A549 (cell line): ENCODE data around the gene COIL.

Experiments
- CHD2 ChIP-seq: fragments of 150-350 bp; IDR thresholded peaks from 2 replicates; pipeline ENCODE4 v1.6.1; 2014; ENCODE audit warnings: low read length; ENCODE audit not compliant: partially characterized antibody
- EP300 ChIP-seq, 2 experiments: fragments of >200 bp; sonication (Bioruptor Twin); formaldehyde crosslinking; IDR thresholded peaks; 2 replicates in 1 of 2; 3 replicates in 1 of 2; pipeline ENCODE4 v1.6.1; 2016 to 2017
- HDAC2 ChIP-seq: fragments of 200-600 bp; sonication (generic); IDR thresholded peaks from 2 replicates; pipeline ENCODE4 v1.6.1; 2016
- MAFK ChIP-seq: fragments of 450-650 bp; IDR thresholded peaks from 2 replicates; pipeline ENCODE4 v1.6.1; 2014; ENCODE audit not compliant: partially characterized antibody
- MAZ ChIP-seq: fragments of 150-350 bp; IDR thresholded peaks from 2 replicates; pipeline ENCODE4 v1.6.1; 2014; ENCODE audit warnings: antibody characterized with exemption, low read depth, low read length, borderline replicate concordance
- POLR2A ChIP-seq: IDR thresholded peaks from 2 replicates; pipeline ENCODE4 v1.6.1; 2012; ENCODE audit warnings: mild to moderate bottlenecking, low read length
- TF ChIP-seq, protein P1 (sequence below): IDR thresholded peaks from 2 replicates; pipeline ENCODE4 v1.6.1; 2012; ENCODE audit warnings: low read depth, borderline replicate concordance
- TF ChIP-seq, protein P2 (sequence below): fragments of 450-650 bp; IDR thresholded peaks from 2 replicates; pipeline ENCODE4 v1.6.1; 2014; ENCODE audit warnings: antibody characterized with exemption
- TF ChIP-seq, protein P3 (sequence below): fragments of 200-600 bp; sonication (generic); IDR thresholded peaks from 2 replicates; pipeline ENCODE4 v1.6.1; 2016; ENCODE audit warnings: antibody characterized with exemption, mild to moderate bottlenecking, moderate library complexity
- TF ChIP-seq, protein P4 (sequence below): fragments of >200 bp; sonication (Bioruptor Twin); formaldehyde crosslinking; IDR thresholded peaks from 3 replicates; pipeline ENCODE4 v1.5.1; 2016
- TF ChIP-seq, protein P5 (sequence below): IDR thresholded peaks from 2 replicates; pipeline ENCODE4 v1.6.1; 2012

DNA sequence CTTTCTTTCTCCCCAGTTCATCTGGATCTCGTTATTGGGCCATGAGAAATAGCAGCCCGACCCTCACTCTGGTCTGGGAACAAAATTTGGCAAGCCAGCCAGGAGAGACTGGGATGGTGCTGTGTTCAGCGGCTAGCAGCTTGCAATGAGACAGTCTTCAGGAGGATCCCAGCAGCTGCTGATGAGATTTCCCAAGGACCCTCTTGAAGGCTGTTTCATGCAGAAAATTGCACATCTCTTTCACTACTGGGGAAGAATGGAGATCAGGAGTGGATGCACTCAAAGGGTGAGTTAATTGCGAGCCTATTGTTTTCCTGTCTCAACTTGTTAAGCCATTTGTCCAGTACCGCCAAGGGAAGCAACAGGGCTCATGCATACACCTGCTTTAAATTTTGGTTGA, 5.5 kb upstream of the COIL start:
- TF ChIP-seq HDAC2, result no peak
- no peak for TF ChIP-seq MAFK
- no peak for TF ChIP-seq EP300 (IDR thresholded peaks at IDR 0.05)
- TF ChIP-seq, protein P1, sequence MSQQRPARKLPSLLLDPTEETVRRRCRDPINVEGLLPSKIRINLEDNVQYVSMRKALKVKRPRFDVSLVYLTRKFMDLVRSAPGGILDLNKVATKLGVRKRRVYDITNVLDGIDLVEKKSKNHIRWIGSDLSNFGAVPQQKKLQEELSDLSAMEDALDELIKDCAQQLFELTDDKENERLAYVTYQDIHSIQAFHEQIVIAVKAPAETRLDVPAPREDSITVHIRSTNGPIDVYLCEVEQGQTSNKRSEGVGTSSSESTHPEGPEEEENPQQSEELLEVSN, result no peak
- TF ChIP-seq, protein P2, sequence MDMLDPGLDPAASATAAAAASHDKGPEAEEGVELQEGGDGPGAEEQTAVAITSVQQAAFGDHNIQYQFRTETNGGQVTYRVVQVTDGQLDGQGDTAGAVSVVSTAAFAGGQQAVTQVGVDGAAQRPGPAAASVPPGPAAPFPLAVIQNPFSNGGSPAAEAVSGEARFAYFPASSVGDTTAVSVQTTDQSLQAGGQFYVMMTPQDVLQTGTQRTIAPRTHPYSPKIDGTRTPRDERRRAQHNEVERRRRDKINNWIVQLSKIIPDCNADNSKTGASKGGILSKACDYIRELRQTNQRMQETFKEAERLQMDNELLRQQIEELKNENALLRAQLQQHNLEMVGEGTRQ, result no peak
- TF ChIP-seq CHD2, result no peak
- TF ChIP-seq, protein P3, sequence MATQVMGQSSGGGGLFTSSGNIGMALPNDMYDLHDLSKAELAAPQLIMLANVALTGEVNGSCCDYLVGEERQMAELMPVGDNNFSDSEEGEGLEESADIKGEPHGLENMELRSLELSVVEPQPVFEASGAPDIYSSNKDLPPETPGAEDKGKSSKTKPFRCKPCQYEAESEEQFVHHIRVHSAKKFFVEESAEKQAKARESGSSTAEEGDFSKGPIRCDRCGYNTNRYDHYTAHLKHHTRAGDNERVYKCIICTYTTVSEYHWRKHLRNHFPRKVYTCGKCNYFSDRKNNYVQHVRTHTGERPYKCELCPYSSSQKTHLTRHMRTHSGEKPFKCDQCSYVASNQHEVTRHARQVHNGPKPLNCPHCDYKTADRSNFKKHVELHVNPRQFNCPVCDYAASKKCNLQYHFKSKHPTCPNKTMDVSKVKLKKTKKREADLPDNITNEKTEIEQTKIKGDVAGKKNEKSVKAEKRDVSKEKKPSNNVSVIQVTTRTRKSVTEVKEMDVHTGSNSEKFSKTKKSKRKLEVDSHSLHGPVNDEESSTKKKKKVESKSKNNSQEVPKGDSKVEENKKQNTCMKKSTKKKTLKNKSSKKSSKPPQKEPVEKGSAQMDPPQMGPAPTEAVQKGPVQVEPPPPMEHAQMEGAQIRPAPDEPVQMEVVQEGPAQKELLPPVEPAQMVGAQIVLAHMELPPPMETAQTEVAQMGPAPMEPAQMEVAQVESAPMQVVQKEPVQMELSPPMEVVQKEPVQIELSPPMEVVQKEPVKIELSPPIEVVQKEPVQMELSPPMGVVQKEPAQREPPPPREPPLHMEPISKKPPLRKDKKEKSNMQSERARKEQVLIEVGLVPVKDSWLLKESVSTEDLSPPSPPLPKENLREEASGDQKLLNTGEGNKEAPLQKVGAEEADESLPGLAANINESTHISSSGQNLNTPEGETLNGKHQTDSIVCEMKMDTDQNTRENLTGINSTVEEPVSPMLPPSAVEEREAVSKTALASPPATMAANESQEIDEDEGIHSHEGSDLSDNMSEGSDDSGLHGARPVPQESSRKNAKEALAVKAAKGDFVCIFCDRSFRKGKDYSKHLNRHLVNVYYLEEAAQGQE, result no peak
- TF ChIP-seq POLR2A, result no peak
- TF ChIP-seq, protein P4, sequence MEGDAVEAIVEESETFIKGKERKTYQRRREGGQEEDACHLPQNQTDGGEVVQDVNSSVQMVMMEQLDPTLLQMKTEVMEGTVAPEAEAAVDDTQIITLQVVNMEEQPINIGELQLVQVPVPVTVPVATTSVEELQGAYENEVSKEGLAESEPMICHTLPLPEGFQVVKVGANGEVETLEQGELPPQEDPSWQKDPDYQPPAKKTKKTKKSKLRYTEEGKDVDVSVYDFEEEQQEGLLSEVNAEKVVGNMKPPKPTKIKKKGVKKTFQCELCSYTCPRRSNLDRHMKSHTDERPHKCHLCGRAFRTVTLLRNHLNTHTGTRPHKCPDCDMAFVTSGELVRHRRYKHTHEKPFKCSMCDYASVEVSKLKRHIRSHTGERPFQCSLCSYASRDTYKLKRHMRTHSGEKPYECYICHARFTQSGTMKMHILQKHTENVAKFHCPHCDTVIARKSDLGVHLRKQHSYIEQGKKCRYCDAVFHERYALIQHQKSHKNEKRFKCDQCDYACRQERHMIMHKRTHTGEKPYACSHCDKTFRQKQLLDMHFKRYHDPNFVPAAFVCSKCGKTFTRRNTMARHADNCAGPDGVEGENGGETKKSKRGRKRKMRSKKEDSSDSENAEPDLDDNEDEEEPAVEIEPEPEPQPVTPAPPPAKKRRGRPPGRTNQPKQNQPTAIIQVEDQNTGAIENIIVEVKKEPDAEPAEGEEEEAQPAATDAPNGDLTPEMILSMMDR, result no peak
- TF ChIP-seq, protein P5, sequence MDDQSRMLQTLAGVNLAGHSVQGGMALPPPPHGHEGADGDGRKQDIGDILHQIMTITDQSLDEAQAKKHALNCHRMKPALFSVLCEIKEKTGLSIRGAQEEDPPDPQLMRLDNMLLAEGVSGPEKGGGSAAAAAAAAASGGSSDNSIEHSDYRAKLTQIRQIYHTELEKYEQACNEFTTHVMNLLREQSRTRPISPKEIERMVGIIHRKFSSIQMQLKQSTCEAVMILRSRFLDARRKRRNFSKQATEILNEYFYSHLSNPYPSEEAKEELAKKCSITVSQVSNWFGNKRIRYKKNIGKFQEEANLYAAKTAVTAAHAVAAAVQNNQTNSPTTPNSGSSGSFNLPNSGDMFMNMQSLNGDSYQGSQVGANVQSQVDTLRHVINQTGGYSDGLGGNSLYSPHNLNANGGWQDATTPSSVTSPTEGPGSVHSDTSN, result no peak
- no peak for TF ChIP-seq MAZ
